H1 (cell line): ENCODE results near the gene MAN2A1. TPM values are rescaled to one million over a fixed set of nuclear protein-coding genes. Genes with fewer than 3 reads are reported as not detected.

Experiments used
- CTCF ChIA-PET: fragments of 300-600 bp; sonication (Branson Sonifier 250); formaldehyde crosslinking; loops from one replicate; lab custom pipeline; 2021; ENCODE audit not compliant: partially characterized antibody; lab: Charles Lee
- POLR2A ChIA-PET: fragments of 300-600 bp; sonication (Branson Sonifier 250); formaldehyde crosslinking; loops from one replicate; lab custom pipeline; 2021; ENCODE audit warnings: inconsistent platforms; ENCODE audit not compliant: partially characterized antibody; lab: Charles Lee
- DNase-seq, 2 experiments: peaks; one replicate each; pipeline versions ENCODE4 v3.0.0 to v3.0.0-alpha.2; 2010 to 2022; ENCODE audit warnings: low spot score in 2 of 2, low read depth in 1 of 2, mixed read lengths in 1 of 2
- FAIRE-seq: peaks from 2 replicates; lab custom pipeline; 2011; peaks lifted over from hg19 to GRCh38; lab: Jason Lieb, UNC
- H2AFZ ChIP-seq: 2 replicates; pipeline ENCODE4 v1.8.1; 2012; ENCODE audit warnings: low read length, inconsistent platforms
- H2AK5ac ChIP-seq: 2 replicates; pipeline ENCODE4 v1.6.1; 2013; ENCODE audit warnings: low read depth, low read length
- H2BK120ac ChIP-seq: replicated peaks from 2 replicates; pipeline ENCODE3; 2013; ENCODE audit warnings: low read depth, low read length, inconsistent platforms
- H2BK12ac ChIP-seq: 2 replicates; pipeline ENCODE4 v1.6.1; 2013; ENCODE audit warnings: low read depth, low read length
- H2BK15ac ChIP-seq: 2 replicates; pipeline ENCODE4 v1.6.1; 2013; ENCODE audit warnings: low read length
- H2BK20ac ChIP-seq: 2 replicates; pipeline ENCODE4 v1.6.1; 2013; ENCODE audit warnings: low read length
- H2BK5ac ChIP-seq: 2 replicates; pipeline ENCODE4 v1.6.1; 2013; ENCODE audit warnings: low read depth, low read length
- H3K14ac ChIP-seq: 2 replicates; pipeline ENCODE4 v1.6.1; 2013; ENCODE audit warnings: inconsistent platforms; ENCODE audit not compliant: insufficient read length
- H3K18ac ChIP-seq: 2 replicates; pipeline ENCODE4 v1.6.1; 2013; ENCODE audit warnings: low read length; ENCODE audit errors: extremely low read depth
- H3K23ac ChIP-seq: 2 replicates; pipeline ENCODE4 v1.6.1; 2013; ENCODE audit warnings: inconsistent platforms; ENCODE audit not compliant: insufficient read length
- H3K23me2 ChIP-seq: 2 replicates; pipeline ENCODE4 v1.6.1; 2013; ENCODE audit warnings: low read depth, low read length
- H3K27ac ChIP-seq: 2 replicates; pipeline ENCODE4 v1.6.1; 2011; ENCODE audit warnings: low read depth, low read length, inconsistent platforms
- H3K27me3 ChIP-seq, 4 experiments: replicated peaks in 1 of 4; 1 replicate in 1 of 4; 2 replicates in 3 of 4; pipeline versions ENCODE4 v1.6.1 to v1.8.1; 2011 to 2013; ENCODE audit warnings: low read length in 3 of 4, mild to moderate bottlenecking in 3 of 4, inconsistent platforms in 2 of 4, mixed read lengths in 2 of 4, moderate library complexity in 1 of 4; ENCODE audit not compliant: control insufficient read depth in 3 of 4, insufficient read depth in 3 of 4; ENCODE audit errors: extremely low read depth in 1 of 4
- H3K36me3 ChIP-seq, 4 experiments: 2 replicates each; pipeline versions ENCODE4 v1.6.1 to v1.8.1; 2011 to 2013; ENCODE audit warnings: mild to moderate bottlenecking in 4 of 4, low read length in 3 of 4, moderate library complexity in 2 of 4, control low read depth in 1 of 4, inconsistent platforms in 1 of 4; ENCODE audit not compliant: insufficient read depth in 4 of 4, control insufficient read depth in 2 of 4
- H3K4ac ChIP-seq: replicated peaks from 2 replicates; pipeline ENCODE3; 2013; ENCODE audit warnings: low read length, low read depth, mixed read lengths, inconsistent platforms; ENCODE audit not compliant: insufficient read length
- H3K4me1 ChIP-seq, 4 experiments: replicated peaks in 1 of 4; 1 replicate in 1 of 4; 2 replicates in 3 of 4; pipeline versions ENCODE4 v1.6.1 to v1.8.1; 2011 to 2013; ENCODE audit warnings: low read length in 3 of 4, inconsistent platforms in 2 of 4, mixed read lengths in 1 of 4; ENCODE audit not compliant: insufficient read depth in 4 of 4, control insufficient read depth in 3 of 4
- H3K4me2 ChIP-seq, 2 experiments: 2 replicates each; pipeline versions ENCODE4 v1.6.1 to v1.8.1; 2011 to 2013; ENCODE audit warnings: low read depth in 2 of 2, low read length in 2 of 2, control low read depth in 1 of 2, inconsistent platforms in 1 of 2, mild to moderate bottlenecking in 1 of 2; ENCODE audit not compliant: insufficient read depth in 1 of 2
- H3K4me3 ChIP-seq, 4 experiments: fragments of 200-600, 300-600 bp in 1 of 4; sonication (generic), shearing (Covaris generic), sonication (Bioruptor Twin) in 1 of 4; 2 replicates each; pipeline versions ENCODE4 v1.5.1 to v1.8.1; 2011 to 2016; ENCODE audit warnings: low read length in 4 of 4, low read depth in 3 of 4, control low read depth in 2 of 4, inconsistent platforms in 2 of 4, mild to moderate bottlenecking in 2 of 4, mixed read lengths in 1 of 4, moderate library complexity in 1 of 4; ENCODE audit not compliant: insufficient read depth in 2 of 4; ENCODE audit errors: extremely low read depth in 1 of 4
- H3K56ac ChIP-seq: replicated peaks from 2 replicates; pipeline ENCODE3; 2013; ENCODE audit warnings: low read depth, mild to moderate bottlenecking, mixed read lengths, low read length, inconsistent platforms; ENCODE audit not compliant: insufficient read length
- H3K79me1 ChIP-seq: 2 replicates; pipeline ENCODE4 v1.6.1; 2013; ENCODE audit warnings: low read depth, low read length, control low read depth
- H3K79me2 ChIP-seq, 2 experiments: 2 replicates each; pipeline versions ENCODE4 v1.6.1 to v1.8.1; 2012 to 2013; ENCODE audit warnings: low read length in 2 of 2, mild to moderate bottlenecking in 2 of 2, inconsistent platforms in 1 of 2; ENCODE audit not compliant: insufficient read depth in 2 of 2, control insufficient read depth in 1 of 2
- H3K9ac ChIP-seq, 4 experiments: replicated peaks in 1 of 4; 1 replicate in 1 of 4; 2 replicates in 3 of 4; pipeline versions ENCODE4 v1.6.1 to v1.8.1; 2011 to 2013; ENCODE audit warnings: low read depth in 3 of 4, low read length in 3 of 4, control low read depth in 2 of 4, mild to moderate bottlenecking in 2 of 4, moderate library complexity in 2 of 4, inconsistent platforms in 1 of 4; ENCODE audit errors: extremely low read depth in 1 of 4
- H3K9me3 ChIP-seq, 2 experiments: 2 replicates each; pipeline versions ENCODE4 v1.6.1 to v1.8.1; 2012 to 2013; ENCODE audit warnings: mild to moderate bottlenecking in 2 of 2, moderate library complexity in 2 of 2, control low read depth in 1 of 2, inconsistent platforms in 1 of 2, low read depth in 1 of 2, low read length in 1 of 2, mixed read lengths in 1 of 2; ENCODE audit not compliant: insufficient read depth in 2 of 2
- H4K20me1 ChIP-seq, 2 experiments: replicated peaks in 1 of 2; 2 replicates each; pipeline versions ENCODE3 to v1.8.1; 2011 to 2013; ENCODE audit warnings: inconsistent platforms in 2 of 2, low read length in 2 of 2, mild to moderate bottlenecking in 1 of 2; ENCODE audit not compliant: insufficient read depth in 2 of 2, control insufficient read depth in 1 of 2
- H4K5ac ChIP-seq: 2 replicates; pipeline ENCODE4 v1.6.1; 2013; ENCODE audit warnings: low read length, low read depth, mixed read lengths, inconsistent platforms; ENCODE audit not compliant: insufficient read length
- H4K8ac ChIP-seq: 2 replicates; pipeline ENCODE4 v1.8.0; 2013; ENCODE audit warnings: mild to moderate bottlenecking, moderate library complexity, low read length, inconsistent platforms; ENCODE audit not compliant: insufficient read depth; ENCODE audit errors: extremely low read depth
- H4K91ac ChIP-seq: replicated peaks from 2 replicates; pipeline ENCODE3; 2013; ENCODE audit warnings: low read length, mixed read lengths, inconsistent platforms; ENCODE audit not compliant: insufficient read length
- ASH2L ChIP-seq: fragments of 200-600, 300-600 bp; sonication (generic); IDR thresholded peaks from one replicate; pipeline ENCODE4 v1.7.1; 2017; ENCODE audit warnings: low read length
- CREB1 ChIP-seq: IDR thresholded peaks from 2 replicates; pipeline ENCODE4 v1.6.1; 2012; ENCODE audit warnings: inconsistent platforms
- CTCF ChIP-seq, 3 experiments: IDR thresholded peaks; 1 replicate in 2 of 3; 2 replicates in 1 of 3; pipeline versions ENCODE4 v1.5.1 to v1.6.1; 2011; ENCODE audit warnings: low read length in 3 of 3, mild to moderate bottlenecking in 3 of 3, inconsistent platforms in 2 of 3, low read depth in 1 of 3, moderate library complexity in 1 of 3; ENCODE audit not compliant: insufficient read depth in 1 of 3; ENCODE audit errors: control extremely low read depth in 1 of 3
- HDAC2 ChIP-seq, 2 experiments: fragments of 300-600 bp in 1 of 2; sonication (generic) in 1 of 2; IDR thresholded peaks; 2 replicates each; pipeline ENCODE4 v1.6.1; 2011 to 2012; ENCODE audit warnings: low read depth in 2 of 2, low read length in 2 of 2, mild to moderate bottlenecking in 2 of 2, moderate library complexity in 2 of 2, borderline replicate concordance in 1 of 2, inconsistent platforms in 1 of 2
- KDM1A ChIP-seq: fragments of 200-600, 300-600 bp; sonication (generic); IDR thresholded peaks from 2 replicates; pipeline ENCODE4 v1.7.1; 2016; ENCODE audit warnings: mild to moderate bottlenecking, low read length, borderline replicate concordance
- NRF1 ChIP-seq: IDR thresholded peaks from 2 replicates; pipeline ENCODE4 v1.6.1; 2011; ENCODE audit warnings: mild to moderate bottlenecking, low read depth, low read length, improper control_type of control experiment
- RNF2 ChIP-seq: fragments of 200-900, 300-1000 bp; sonication (generic); IDR thresholded peaks from 2 replicates; pipeline ENCODE4 v1.7.1; 2016; ENCODE audit warnings: borderline replicate concordance, low read depth, mild to moderate bottlenecking, antibody characterized with exemption, low read length; ENCODE audit not compliant: poor library complexity, severe bottlenecking; ENCODE audit errors: missing control alignments
- SAP30 ChIP-seq: fragments of 300-600 bp; sonication (generic); IDR thresholded peaks from 2 replicates; pipeline ENCODE4 v1.7.1; 2012; ENCODE audit warnings: low read length, moderate library complexity, mild to moderate bottlenecking, inconsistent platforms; ENCODE audit not compliant: insufficient read depth, insufficient replicate concordance
- SUZ12 ChIP-seq: fragments of 200-600 bp; sonication (generic); IDR thresholded peaks from 2 replicates; pipeline ENCODE4 v1.6.1; 2012; ENCODE audit warnings: mild to moderate bottlenecking, inconsistent platforms, low read length, moderate library complexity, mixed read lengths
- TEAD4 ChIP-seq: IDR thresholded peaks from 2 replicates; pipeline ENCODE4 v1.6.1; 2012; ENCODE audit warnings: low read depth, low read length, inconsistent platforms, mixed read lengths
- WGBS, 2 experiments: shearing (Covaris generic) in 1 of 2; methylation state at CpG; one replicate each; pipeline versions ENCODE4 v1.1.6 to v1.1.7; 2013 to 2015; ENCODE audit warnings: low lambda C conversion rate in 2 of 2, mixed read lengths in 2 of 2, inconsistent platforms in 1 of 2, low coverage in 1 of 2, missing lambda C conversion rate in 1 of 2; ENCODE audit not compliant: insufficient replicate concordance in 2 of 2, insufficient coverage in 1 of 2, insufficient read length in 1 of 2; ENCODE audit errors: extremely low coverage in 1 of 2, missing lambda C conversion rate in 1 of 2; 5-methylcytosine and 5-hydroxymethylcytosine counted together
- polyA plus RNA-seq, 7 experiments: library from polyadenylated mRNA; depleted of rRNA in 3 of 7; stranded (reverse) in 5 of 7; unstranded in 2 of 7; fragments of >200 nt in 5 of 7; fragments of 200-250 nt in 2 of 7; gene quantifications; 1 replicate in 5 of 7; 2 replicates in 1 of 7; 4 replicates in 1 of 7; pipeline versions ENCODE4 v1.2.1 to v1.2.3, GENCODE V29; 2011 to 2013; ENCODE audit warnings: missing spikeins in 2 of 7, mixed read lengths in 2 of 7
- total RNA-seq: library from RNA; stranded (reverse); fragmentation: NEBNext Ultra II Directional; extraction: Animal tissue kit (Norgen Biotek cat#: 25700); gene quantifications from 2 replicates; pipeline ENCODE4 v1.2.1, GENCODE V29; 2021

The MAN2A1 gene
- total and polyA plus RNA-seq, 2 of the 8 experiments (the other 6 are each of a cell fraction or from before 2014, with no cell fraction given) = 29.1 to 102 TPM

DNA sequence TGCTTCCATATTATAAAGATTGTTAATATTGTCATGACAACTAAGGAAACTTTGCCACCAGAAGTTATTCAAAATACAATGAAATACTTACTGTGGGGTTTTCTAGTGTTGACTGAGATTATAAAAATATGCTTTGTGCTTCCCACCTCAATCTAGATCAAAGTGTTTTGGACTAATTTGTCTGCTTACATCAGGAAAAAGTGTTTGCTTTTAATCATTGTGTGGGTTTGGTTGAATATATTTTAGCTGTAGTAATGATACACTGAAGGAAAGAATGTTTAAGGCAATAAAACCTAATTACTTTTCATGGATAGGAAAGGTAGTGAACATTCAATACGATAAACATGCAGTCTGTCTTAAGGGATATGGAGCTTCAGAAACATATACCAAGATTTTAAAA is 29.8 kb upstream of the MAN2A1 start:
- Histone ChIP-seq H3K9me3 (no peaks in the 10 kb centered on the region), H2BK120ac (no peak overlapping the region), H2AFZ (no peak overlapping the region), H3K36me3 (no peaks in the 10 kb centered on the region), H3K27me3 (no peaks in the 10 kb centered on the region), H3K56ac (no peak overlapping the region), H2BK15ac (no peak overlapping the region), H4K5ac (no peak overlapping the region), H3K79me1 (no peaks in the 10 kb centered on the region), H2BK12ac (no peak overlapping the region), H3K79me2 (no peaks in the 10 kb centered on the region), H3K4me3 (no peak overlapping the region), H4K8ac (no peak overlapping the region), H2AK5ac (no peak overlapping the region), H3K4me1 (no peaks in the 10 kb centered on the region), H3K18ac (no peak overlapping the region), H4K20me1 (no peaks in the 10 kb centered on the region), H3K23me2 (no peaks in the 10 kb centered on the region), H3K4ac (no peak overlapping the region), H3K27ac (no peak overlapping the region), H3K4me2 (no peak overlapping the region), H2BK5ac (no peak overlapping the region), H3K23ac (no peak overlapping the region), H2BK20ac (no peak overlapping the region), H3K14ac (no peak overlapping the region), H3K9ac (no peak overlapping the region), H4K91ac (no peak overlapping the region)
- ChIA-PET CTCF (no interaction called here), POLR2A (no interaction called here)
- 92% methylated on average over 1 of the region's 1 CpG; no CpG with 5 or more reads in 1 of the 2 experiments for WGBS, 2 experiments
- DNase-seq = no peak
- no peak for FAIRE-seq
- TF ChIP-seq SUZ12 (no peak), RNF2 (no peak), SAP30 (no peak), CTCF (IDR thresholded peaks at IDR 0.05; ENCODE audit: control extremely low read depth in 1 of 3, insufficient read depth in 1 of 3, low read depth in 1 of 3, low read length in 3 of 3) (no peak), NRF1 (no peak), HDAC2 (IDR thresholded peaks at IDR 0.05; ENCODE audit: borderline replicate concordance in 1 of 2, low read depth in 2 of 2, low read length in 2 of 2) (no peak), CREB1 (no peak), TEAD4 (no peak), KDM1A (no peak), ASH2L (no peak)
